ENCODE data around the gene LRRC47. TPM values are rescaled to one million over a fixed set of nuclear protein-coding genes. Genes with fewer than 3 reads are reported as not detected.

The LRRC47 gene
- total RNA-seq, 3 donors from 2014 or later: 31.5 to 34.2 (median 34.2) TPM

DNA sequence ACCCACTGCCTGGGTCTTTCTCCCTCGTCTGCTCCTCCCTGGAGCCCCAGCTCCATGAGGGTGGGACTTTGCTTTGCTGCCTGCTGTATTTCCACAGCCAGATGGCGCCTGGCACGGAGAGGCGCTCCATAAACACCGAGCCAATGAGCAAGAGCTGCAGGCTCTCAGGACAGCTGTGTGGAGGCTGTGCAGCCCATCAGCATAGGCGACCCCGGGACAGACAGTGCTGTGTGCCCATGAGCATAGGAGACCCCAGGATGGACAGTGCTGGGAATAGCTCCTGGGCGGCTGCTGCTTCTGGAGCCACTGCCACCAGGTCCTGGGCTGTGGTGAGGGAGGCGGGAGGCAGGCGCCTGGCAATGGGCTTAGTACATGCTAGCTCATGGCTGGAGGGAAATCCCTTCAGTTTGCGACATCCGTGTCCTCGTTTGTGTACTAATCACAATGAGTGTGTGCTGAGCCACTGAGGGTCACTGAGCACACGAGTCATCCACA lies 31.6 kb upstream of the LRRC47 start:
- no peak for TF ChIP-seq POLR2A (IDR thresholded peaks at IDR 0.05)
- TF ChIP-seq POLR2AphosphoS5 (IDR thresholded peaks at IDR 0.05): no peak
- no peak overlapping the region for H3K4me3 ChIP-seq
- no peaks in the 10 kb centered on the region for H3K27me3 ChIP-seq
- intact Hi-C loops (cut with DNase I; ENCODE audit: low total_unique reads): no loop called here
- DNase-seq (ENCODE audit: low spot score in 2 of 2): no peak
- H3K27ac ChIP-seq: no peak overlapping the region
- no peaks in the 10 kb centered on the region for H3K4me1 ChIP-seq
- H3K36me3 ChIP-seq: peaks cover 9% of the 10 kb centered on the region
- no peaks in the 10 kb centered on the region for H3K9me3 ChIP-seq

DNA sequence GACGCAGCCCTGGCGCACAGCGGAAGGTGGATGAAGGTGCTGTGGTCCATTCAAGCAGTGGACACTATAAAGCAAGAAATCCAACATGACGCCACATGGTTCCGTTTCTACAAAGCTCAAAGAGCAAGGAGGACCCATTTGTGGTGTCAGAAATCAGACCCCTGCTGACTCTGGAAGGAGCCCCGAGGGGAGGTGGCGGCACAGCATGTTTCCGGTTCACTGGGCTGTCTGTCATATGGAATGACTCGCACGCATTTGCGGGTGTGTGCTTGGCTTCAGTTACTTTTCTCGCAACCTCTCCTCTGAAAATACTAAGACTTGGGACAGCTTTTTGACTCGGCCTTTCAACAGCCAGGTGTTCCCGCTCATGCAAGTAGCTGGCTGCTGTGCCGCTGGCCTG lies 29.1 kb upstream of the LRRC47 start:
- intact Hi-C loops (cut with DNase I; ENCODE audit: low total_unique reads): no loop called here
- DNase-seq (ENCODE audit: low spot score in 2 of 2): no peak
- H3K27me3 ChIP-seq: no peaks in the 10 kb centered on the region
- H3K9me3 ChIP-seq: no peaks in the 10 kb centered on the region
- no peak overlapping the region for H3K27ac ChIP-seq
- no peaks in the 10 kb centered on the region for H3K4me1 ChIP-seq
- no peak overlapping the region for H3K4me3 ChIP-seq
- H3K36me3 ChIP-seq: peaks cover 9% of the 10 kb centered on the region
- no peak for TF ChIP-seq POLR2AphosphoS5 (IDR thresholded peaks at IDR 0.05)
- TF ChIP-seq, protein P1, sequence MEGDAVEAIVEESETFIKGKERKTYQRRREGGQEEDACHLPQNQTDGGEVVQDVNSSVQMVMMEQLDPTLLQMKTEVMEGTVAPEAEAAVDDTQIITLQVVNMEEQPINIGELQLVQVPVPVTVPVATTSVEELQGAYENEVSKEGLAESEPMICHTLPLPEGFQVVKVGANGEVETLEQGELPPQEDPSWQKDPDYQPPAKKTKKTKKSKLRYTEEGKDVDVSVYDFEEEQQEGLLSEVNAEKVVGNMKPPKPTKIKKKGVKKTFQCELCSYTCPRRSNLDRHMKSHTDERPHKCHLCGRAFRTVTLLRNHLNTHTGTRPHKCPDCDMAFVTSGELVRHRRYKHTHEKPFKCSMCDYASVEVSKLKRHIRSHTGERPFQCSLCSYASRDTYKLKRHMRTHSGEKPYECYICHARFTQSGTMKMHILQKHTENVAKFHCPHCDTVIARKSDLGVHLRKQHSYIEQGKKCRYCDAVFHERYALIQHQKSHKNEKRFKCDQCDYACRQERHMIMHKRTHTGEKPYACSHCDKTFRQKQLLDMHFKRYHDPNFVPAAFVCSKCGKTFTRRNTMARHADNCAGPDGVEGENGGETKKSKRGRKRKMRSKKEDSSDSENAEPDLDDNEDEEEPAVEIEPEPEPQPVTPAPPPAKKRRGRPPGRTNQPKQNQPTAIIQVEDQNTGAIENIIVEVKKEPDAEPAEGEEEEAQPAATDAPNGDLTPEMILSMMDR (IDR thresholded peaks at IDR 0.05): no peak
- no peak for TF ChIP-seq POLR2A (IDR thresholded peaks at IDR 0.05)

DNA sequence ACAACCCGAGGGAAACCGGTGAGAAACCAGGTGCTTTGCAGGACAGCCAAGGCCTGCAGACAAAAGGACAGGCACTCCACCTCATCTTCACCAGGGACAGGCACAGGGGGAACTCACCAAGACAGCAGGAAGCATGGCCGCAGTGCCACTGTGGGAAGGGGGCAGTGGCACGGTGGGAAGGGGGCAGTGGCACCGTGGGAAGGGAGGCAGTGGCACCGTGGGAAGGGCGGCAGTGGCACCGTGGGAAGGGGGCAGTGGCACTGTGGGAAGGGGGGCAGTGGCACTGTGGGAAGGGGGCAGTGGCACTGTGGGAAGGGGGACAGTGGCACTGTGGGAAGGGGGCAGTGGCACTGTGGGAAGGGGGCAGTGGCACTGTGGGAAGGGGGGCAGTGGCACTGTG lies 28.4 kb upstream of the LRRC47 start:
- TF ChIP-seq, protein P1 (IDR thresholded peaks at IDR 0.05): no peak
- TF ChIP-seq POLR2A (IDR thresholded peaks at IDR 0.05) (no peak), POLR2AphosphoS5 (IDR thresholded peaks at IDR 0.05) (no peak)
- Histone ChIP-seq H3K27ac (no peak overlapping the region), H3K9me3 (no peaks in the 10 kb centered on the region), H3K36me3 (peaks cover 9% of the 10 kb centered on the region), H3K27me3 (no peaks in the 10 kb centered on the region), H3K4me1 (no peaks in the 10 kb centered on the region), H3K4me3 (no peak overlapping the region)
- intact Hi-C loops (cut with DNase I; ENCODE audit: low total_unique reads): no loop called here
- no peak for DNase-seq (ENCODE audit: low spot score in 2 of 2)

DNA sequence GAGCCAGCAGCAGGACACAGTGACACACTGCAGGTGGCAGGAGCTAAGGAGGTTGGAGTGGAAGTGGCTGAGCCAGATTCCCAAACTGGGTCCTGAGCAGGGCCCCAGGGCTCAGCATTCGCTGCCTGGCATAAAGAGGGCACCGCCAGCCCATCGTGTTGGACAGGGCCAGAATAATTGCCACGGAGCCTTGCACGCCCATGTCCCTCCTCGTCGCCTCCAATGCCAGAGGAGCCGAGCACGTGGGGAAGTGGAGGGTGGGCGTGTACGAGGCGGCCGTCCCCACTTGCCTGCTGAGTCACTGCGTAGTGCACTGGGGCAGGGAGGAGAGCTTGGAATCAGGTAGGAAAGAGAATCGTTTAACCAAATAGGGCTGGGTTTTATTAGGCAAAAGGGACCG lies 26.1 kb upstream of the LRRC47 start:
- intact Hi-C loops (cut with DNase I; ENCODE audit: low total_unique reads): no loop called here
- H3K27ac ChIP-seq: no peak overlapping the region
- no peaks in the 10 kb centered on the region for H3K4me1 ChIP-seq
- TF ChIP-seq, protein P1 (IDR thresholded peaks at IDR 0.05): no peak
- TF ChIP-seq POLR2A (IDR thresholded peaks at IDR 0.05): no peak
- TF ChIP-seq POLR2AphosphoS5 (IDR thresholded peaks at IDR 0.05): no peak
- peak in 1 of 2 donors; percentile 12 for DNase-seq (ENCODE audit: low spot score in 2 of 2)
- no peaks in the 10 kb centered on the region for H3K27me3 ChIP-seq
- H3K4me3 ChIP-seq: no peak overlapping the region
- no peaks in the 10 kb centered on the region for H3K9me3 ChIP-seq
- H3K36me3 ChIP-seq: peaks cover 9% of the 10 kb centered on the region

DNA sequence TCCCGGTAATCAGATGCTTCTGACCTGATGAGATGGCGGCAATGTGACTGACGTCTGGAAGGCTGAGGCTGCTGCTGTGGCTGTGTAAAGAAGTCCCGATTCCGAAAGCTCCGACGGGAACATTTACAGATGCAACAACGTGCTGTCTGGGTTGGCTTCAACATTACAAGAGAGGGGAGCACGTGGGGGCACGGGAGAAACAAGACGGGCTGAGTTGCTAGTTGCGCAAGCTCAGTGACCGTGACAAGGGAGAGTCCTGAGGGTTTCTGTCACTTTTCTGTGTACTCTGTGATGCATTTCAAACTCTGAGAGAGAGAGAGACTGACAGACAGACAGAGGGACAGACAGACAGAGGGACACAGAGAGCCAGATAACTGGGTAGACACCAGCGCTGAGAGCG lies 25.6 kb upstream of the LRRC47 start:
- intact Hi-C loops (cut with DNase I; ENCODE audit: low total_unique reads): no loop called here
- Histone ChIP-seq H3K4me1 (no peaks in the 10 kb centered on the region), H3K36me3 (peaks cover 9% of the 10 kb centered on the region), H3K9me3 (no peaks in the 10 kb centered on the region), H3K27ac (no peak overlapping the region), H3K4me3 (no peak overlapping the region), H3K27me3 (no peaks in the 10 kb centered on the region)
- no peak for DNase-seq (ENCODE audit: low spot score in 2 of 2)
- TF ChIP-seq, protein P1 (IDR thresholded peaks at IDR 0.05): no peak
- TF ChIP-seq POLR2A (IDR thresholded peaks at IDR 0.05) (no peak), POLR2AphosphoS5 (IDR thresholded peaks at IDR 0.05) (no peak)

DNA sequence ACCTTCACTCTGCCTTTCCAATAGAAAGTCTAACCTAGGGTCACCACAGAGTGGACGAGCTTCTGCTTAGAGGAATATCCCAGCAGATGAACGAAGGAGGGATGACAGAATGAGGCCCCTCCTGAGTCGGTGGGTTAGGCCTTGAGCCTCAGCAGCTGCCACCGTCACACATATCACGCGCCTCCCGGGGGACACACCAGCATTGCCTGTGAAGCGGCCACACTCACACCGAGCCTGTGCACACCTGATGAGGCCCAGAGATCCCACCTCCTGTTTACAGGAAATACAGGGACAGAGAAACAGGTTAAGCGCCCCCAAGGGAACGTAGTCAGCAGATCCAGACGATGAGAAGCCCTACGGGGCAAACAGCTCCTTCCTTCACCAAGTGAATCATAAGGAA lies 25.1 kb upstream of the LRRC47 start:
- no peak for DNase-seq (ENCODE audit: low spot score in 2 of 2)
- peaks cover 9% of the 10 kb centered on the region for H3K36me3 ChIP-seq
- H3K9me3 ChIP-seq: no peaks in the 10 kb centered on the region
- TF ChIP-seq POLR2AphosphoS5 (IDR thresholded peaks at IDR 0.05) (no peak), POLR2A (IDR thresholded peaks at IDR 0.05) (no peak)
- TF ChIP-seq, protein P1 (IDR thresholded peaks at IDR 0.05): no peak
- no peaks in the 10 kb centered on the region for H3K4me1 ChIP-seq
- no peak overlapping the region for H3K4me3 ChIP-seq
- H3K27me3 ChIP-seq: no peaks in the 10 kb centered on the region
- H3K27ac ChIP-seq: no peak overlapping the region
- intact Hi-C loops (cut with DNase I; ENCODE audit: low total_unique reads): no loop called here
